WTC11 (cell line): Measurements from ENCODE around the gene LTBP3. TPM values are rescaled to one million over a fixed set of nuclear protein-coding genes. Genes with fewer than 3 reads are reported as not detected.

Experiments
- AR ChIP-seq: fragments of 250-450 bp; sonication (Bioruptor Pico); IDR thresholded peaks from 2 replicates; pipeline ENCODE4 v1.9.0; 2021; ENCODE audit warnings: mild to moderate bottlenecking
- ATF1 ChIP-seq: sonication (generic); formaldehyde crosslinking; IDR thresholded peaks from 2 replicates; pipeline ENCODE4 v1.8.1; 2023; ENCODE audit warnings: mild to moderate bottlenecking, moderate library complexity, missing genetic modification reagents
- CBFB ChIP-seq: sonication (generic); formaldehyde crosslinking; IDR thresholded peaks from 2 replicates; pipeline ENCODE4 v1.8.1; 2022; ENCODE audit warnings: mild to moderate bottlenecking, low read depth, missing genetic modification reagents
- CDX4 ChIP-seq: fragments of 250-450 bp; sonication (Bioruptor Pico); IDR thresholded peaks from 2 replicates; pipeline ENCODE4 v1.9.0; 2021; ENCODE audit warnings: moderate library complexity, mild to moderate bottlenecking, inconsistent platforms, borderline replicate concordance
- CREM ChIP-seq: sonication (generic); formaldehyde crosslinking; IDR thresholded peaks from 2 replicates; pipeline ENCODE4 v1.8.1; 2022; ENCODE audit warnings: mild to moderate bottlenecking, missing genetic modification reagents, moderate library complexity
- E2F4 ChIP-seq: sonication (generic); formaldehyde crosslinking; IDR thresholded peaks from 2 replicates; pipeline ENCODE4 v1.8.1; 2022; ENCODE audit warnings: low read depth, mild to moderate bottlenecking, moderate library complexity, missing genetic modification reagents, borderline replicate concordance
- ELF4 ChIP-seq: sonication (generic); formaldehyde crosslinking; IDR thresholded peaks from 2 replicates; pipeline ENCODE4 v1.8.1; 2022; ENCODE audit warnings: low read depth, mild to moderate bottlenecking, moderate library complexity, missing genetic modification reagents
- EMX1 ChIP-seq: fragments of 250-450 bp; sonication (Bioruptor Pico); IDR thresholded peaks from 2 replicates; pipeline ENCODE4 v1.8.0; 2021; ENCODE audit warnings: mild to moderate bottlenecking
- ERG ChIP-seq: fragments of 250-450 bp; sonication (Bioruptor Pico); IDR thresholded peaks from 2 replicates; pipeline ENCODE4 v1.8.0; 2021; ENCODE audit warnings: mild to moderate bottlenecking
- ETV6 ChIP-seq: sonication (generic); formaldehyde crosslinking; IDR thresholded peaks from 2 replicates; pipeline ENCODE4 v1.8.1; 2022; ENCODE audit warnings: mild to moderate bottlenecking, missing genetic modification reagents
- FOXK1 ChIP-seq: sonication (generic); formaldehyde crosslinking; IDR thresholded peaks from 2 replicates; pipeline ENCODE4 v1.8.0; 2022; ENCODE audit warnings: mild to moderate bottlenecking, moderate library complexity, missing genetic modification reagents
- FOXP1 ChIP-seq: sonication (generic); formaldehyde crosslinking; IDR thresholded peaks from 2 replicates; pipeline ENCODE4 v1.8.0; 2022; ENCODE audit warnings: missing genetic modification reagents, mild to moderate bottlenecking, moderate library complexity, borderline replicate concordance
- GABPB1 ChIP-seq: sonication (generic); formaldehyde crosslinking; IDR thresholded peaks from 2 replicates; pipeline ENCODE4 v1.8.1; 2023; ENCODE audit warnings: mild to moderate bottlenecking, missing genetic modification reagents
- GTF2I ChIP-seq: fragments of 250-450 bp; sonication (Bioruptor Pico); conservative IDR thresholded peaks from 2 replicates; pipeline ENCODE4 v1.4.0; 2021; ENCODE audit warnings: mild to moderate bottlenecking
- HMGXB4 ChIP-seq: sonication (generic); formaldehyde crosslinking; IDR thresholded peaks from 2 replicates; pipeline ENCODE4 v1.8.1; 2023; ENCODE audit warnings: mild to moderate bottlenecking, moderate library complexity, missing genetic modification reagents
- IRF2 ChIP-seq: sonication (generic); formaldehyde crosslinking; IDR thresholded peaks from 2 replicates; pipeline ENCODE4 v1.8.0; 2022; ENCODE audit warnings: low read depth, missing genetic modification reagents, borderline replicate concordance
- JAZF1 ChIP-seq: fragments of 250-450 bp; sonication (Bioruptor Pico); IDR thresholded peaks from 2 replicates; pipeline ENCODE4 v1.9.0; 2021; ENCODE audit warnings: moderate library complexity, mild to moderate bottlenecking, inconsistent platforms
- JUN ChIP-seq: sonication (generic); formaldehyde crosslinking; IDR thresholded peaks from 2 replicates; pipeline ENCODE4 v1.8.0; 2023; ENCODE audit warnings: mild to moderate bottlenecking, missing genetic modification reagents
- NFYB ChIP-seq: sonication (generic); formaldehyde crosslinking; conservative IDR thresholded peaks from 2 replicates; pipeline ENCODE4 v1.8.0; 2022; ENCODE audit warnings: low read depth, missing genetic modification reagents
- NR1H2 ChIP-seq: sonication (generic); formaldehyde crosslinking; IDR thresholded peaks from 2 replicates; pipeline ENCODE4 v1.9.0; 2021; ENCODE audit warnings: mild to moderate bottlenecking, moderate library complexity, missing genetic modification reagents
- NR2C2 ChIP-seq: sonication (generic); formaldehyde crosslinking; IDR thresholded peaks from 2 replicates; pipeline ENCODE4 v1.8.0; 2022; ENCODE audit warnings: mild to moderate bottlenecking, missing genetic modification reagents
- NR3C1 ChIP-seq: sonication (generic); formaldehyde crosslinking; conservative IDR thresholded peaks from 2 replicates; pipeline ENCODE4 v1.8.1; 2023; ENCODE audit warnings: low read depth, mild to moderate bottlenecking, missing genetic modification reagents
- OVOL2 ChIP-seq: fragments of 250-450 bp; sonication (Bioruptor Pico); IDR thresholded peaks from 2 replicates; pipeline ENCODE4 v1.9.0; 2021; ENCODE audit warnings: mild to moderate bottlenecking, borderline replicate concordance
- SMAD3 ChIP-seq: sonication (generic); formaldehyde crosslinking; IDR thresholded peaks from 2 replicates; pipeline ENCODE4 v1.8.0; 2022; ENCODE audit warnings: missing genetic modification reagents, mild to moderate bottlenecking, borderline replicate concordance
- TEAD1 ChIP-seq: sonication (generic); formaldehyde crosslinking; IDR thresholded peaks from 2 replicates; pipeline ENCODE4 v1.8.0; 2022; ENCODE audit warnings: mild to moderate bottlenecking, missing genetic modification reagents
- TEAD4 ChIP-seq: sonication (generic); formaldehyde crosslinking; IDR thresholded peaks from 2 replicates; pipeline ENCODE4 v1.8.0; 2022; ENCODE audit warnings: mild to moderate bottlenecking, missing genetic modification reagents
- ZNF232 ChIP-seq: sonication (generic); formaldehyde crosslinking; IDR thresholded peaks from 2 replicates; pipeline ENCODE4 v1.8.0; 2022; ENCODE audit warnings: mild to moderate bottlenecking, missing genetic modification reagents
- ZNF263 ChIP-seq: sonication (generic); formaldehyde crosslinking; IDR thresholded peaks from 2 replicates; pipeline ENCODE4 v1.8.1; 2022; ENCODE audit warnings: low read depth, mild to moderate bottlenecking, moderate library complexity, missing genetic modification reagents
- ZNF281 ChIP-seq: sonication (generic); formaldehyde crosslinking; IDR thresholded peaks from 2 replicates; pipeline ENCODE4 v1.8.0; 2023; ENCODE audit warnings: mild to moderate bottlenecking, missing genetic modification reagents
- ZNF671 ChIP-seq: fragments of 250-450 bp; sonication (Bioruptor Pico); IDR thresholded peaks from 2 replicates; pipeline ENCODE4 v1.8.0; 2021; ENCODE audit warnings: mild to moderate bottlenecking
- total RNA-seq: library from RNA; stranded (reverse); gene quantifications from 3 replicates; pipeline ENCODE4 v1.2.3, GENCODE V29; 2021

LTBP3 gene
- total RNA-seq, 1 experiment from 2014 or later = 20.7 TPM

GRCh38 chr11:65539744-65540289 is 18.3 kb downstream of the LTBP3 start (continued):
- TF ChIP-seq NR2C2 (CRISPR knock-in tag) (peak; percentile 53; the same call in 1 of the 2 replicates), ZNF232 (CRISPR knock-in tag) (peak; percentile 91), TEAD1 (CRISPR knock-in tag) (peak; percentile 86; the same call in 1 of the 2 replicates), JUN (CRISPR knock-in tag) (0 out of 2 replicates have a peak, but pooled peaks have one; percentile 37), JAZF1 (CRISPR knock-in tag) (no peak), FOXP1 (peak; percentile 94; the same call in 1 of the 2 replicates), NR1H2 (no peak), NR3C1 (CRISPR knock-in tag) (no peak), GTF2I (no peak), ATF1 (CRISPR knock-in tag) (no peak), ETV6 (CRISPR knock-in tag) (no peak; the same call in 1 of the 2 replicates), ZNF281 (CRISPR knock-in tag) (no peak), TEAD4 (CRISPR knock-in tag) (no peak; the same call in 1 of the 2 replicates), EMX1 (no peak), SMAD3 (CRISPR knock-in tag) (peak; percentile 81; the same call in 1 of the 2 replicates), CDX4 (CRISPR knock-in tag) (no peak), NFYB (no peak), CBFB (no peak), ELF4 (peak; percentile 91; the same call in 1 of the 2 replicates), CREM (CRISPR knock-in tag) (peak; percentile 79; the same call in 1 of the 2 replicates), AR (CRISPR knock-in tag) (no peak), ERG (no peak), OVOL2 (CRISPR knock-in tag) (no peak), ZNF671 (CRISPR knock-in tag) (no peak), ZNF263 (CRISPR knock-in tag) (0 out of 2 replicates have a peak, but pooled peaks have one; percentile 62), HMGXB4 (CRISPR knock-in tag) (peak; percentile 81), GABPB1 (CRISPR knock-in tag) (no peak), IRF2 (CRISPR knock-in tag) (no peak), E2F4 (CRISPR knock-in tag) (no peak), FOXK1 (CRISPR knock-in tag) (peak; percentile 92)
